Activated CD8-positive, alpha-beta memory T cell treated with anti-CD3 and anti-CD28 coated beads for 36 hours (primary cell): Measurements from ENCODE around the gene STYK1. TPM values are rescaled to one million over a fixed set of nuclear protein-coding genes. Genes with fewer than 3 reads are reported as not detected.

Experiments
- CTCF ChIA-PET: fragments of 350-600 bp; sonication (Branson Sonifier 250); formaldehyde crosslinking; loops from one replicate; lab custom pipeline; 2021; ENCODE audit warnings: antibody characterized with exemption; lab: Charles Lee
- POLR2A ChIA-PET: fragments of 350-600 bp; sonication (Branson Sonifier 250); formaldehyde crosslinking; loops from one replicate; lab custom pipeline; 2021; ENCODE audit warnings: antibody characterized with exemption; lab: Charles Lee
- total RNA-seq, 2 experiments: library from RNA; stranded (reverse); gene quantifications; one replicate each; pipeline ENCODE4 v1.2.3, GENCODE V29; 2021

STYK1 gene
- 1 to 10 TPM; 1.0 to 1.2 TPM for total RNA-seq

- ChIA-PET CTCF (interaction anchor here (0.7 to 1.2 kb wide), 5 partner anchors 8 to 499 kb away, joined by 3 to 4 read pairs (median 3); no protein-coding TSS in a partner anchor), POLR2A (no interaction called here)
These were observed at the start of gene STYK1 for GRCh38 chr12:10673659-10674384. TSS of gene STYK1 (minus strand) at chr12:10674052. CDS start at chr12:10634618, 39,434 bp downstream.

DNA sequence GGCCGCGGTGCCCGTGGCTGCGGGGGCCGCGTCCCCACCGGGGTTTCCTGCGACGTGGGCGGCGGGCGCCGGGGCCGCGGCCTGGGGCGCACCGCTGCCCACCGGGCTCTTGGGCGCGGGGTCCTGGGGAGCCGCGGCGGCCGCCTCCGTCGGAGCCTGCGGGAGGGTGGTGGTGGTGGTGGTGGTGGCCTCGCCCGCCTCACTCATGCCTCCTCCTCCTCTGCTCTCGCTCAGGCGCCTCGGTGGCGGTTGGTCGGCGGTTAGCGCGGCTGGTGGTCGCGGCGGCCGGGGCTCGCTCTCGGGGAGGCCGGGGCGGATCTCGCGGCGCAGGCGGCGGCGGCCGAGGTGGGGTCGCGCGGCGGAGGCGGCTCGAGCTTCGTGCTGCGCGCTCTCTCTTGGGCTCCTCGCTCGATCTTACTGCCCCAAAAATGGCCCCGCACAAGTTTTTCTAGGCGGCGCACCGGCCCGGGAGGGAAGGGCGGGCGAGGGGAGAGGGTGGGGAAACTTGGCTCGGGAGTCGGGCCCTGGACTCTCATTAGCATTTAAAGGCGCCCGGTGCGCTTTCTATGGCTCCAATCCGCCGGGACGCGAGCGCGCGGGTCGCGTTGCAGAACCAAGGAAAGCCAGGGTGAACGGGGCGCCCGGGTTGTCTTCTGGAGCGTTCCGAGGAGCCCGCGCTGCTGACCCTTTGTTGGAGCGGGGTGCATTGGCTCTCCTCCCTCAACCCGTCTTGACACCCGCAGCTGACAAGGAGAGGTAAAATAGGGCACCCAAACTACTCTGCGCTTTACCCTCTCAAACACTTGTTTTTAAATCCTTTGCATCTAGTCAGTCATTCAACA lies 49.3 kb upstream of the STYK1 start, which contains the start of gene YBX3:
TSS of gene YBX3 (minus strand) at position 419 of the 842 bp plus-strand sequence. CDS start at position 207, 212 bp downstream.
- ChIA-PET POLR2A (interaction anchor here (0.7 kb wide), 1 partner anchor 110 kb away, joined by 3 read pairs; the partner anchor contains the start of gene MAGOHB), CTCF (no interaction called here)

DNA sequence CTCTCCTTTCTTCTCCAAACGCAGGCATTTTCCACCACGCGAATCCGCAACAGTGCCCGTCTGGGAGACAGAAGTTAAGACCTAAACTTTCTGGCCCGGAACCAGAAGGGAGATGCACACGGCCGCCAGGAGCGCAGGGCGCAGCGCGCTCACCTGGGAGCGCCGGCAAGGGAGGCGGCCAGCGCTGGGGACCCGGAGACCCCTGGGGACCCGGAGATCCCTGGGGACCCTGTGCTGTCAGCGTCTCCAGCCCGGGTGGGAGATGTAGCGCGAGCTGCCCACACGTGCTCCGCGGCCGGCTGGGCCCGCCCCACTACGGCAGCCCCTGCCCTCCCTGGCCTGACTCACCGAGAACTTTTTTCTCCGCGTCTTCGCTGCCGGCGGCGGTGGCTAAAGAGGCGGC lies 48.7 kb upstream of the STYK1 start:
- ChIA-PET CTCF (no interaction called here), POLR2A (no interaction called here)

- POLR2A ChIA-PET: interaction anchor here (0.9 kb wide), 1 partner anchor 21 kb away, joined by 3 read pairs; no protein-coding TSS in a partner anchor
- CTCF ChIA-PET: no interaction called here
These were observed 48.0 kb upstream of the STYK1 start for GRCh38 chr12:10721651-10722501.

DNA sequence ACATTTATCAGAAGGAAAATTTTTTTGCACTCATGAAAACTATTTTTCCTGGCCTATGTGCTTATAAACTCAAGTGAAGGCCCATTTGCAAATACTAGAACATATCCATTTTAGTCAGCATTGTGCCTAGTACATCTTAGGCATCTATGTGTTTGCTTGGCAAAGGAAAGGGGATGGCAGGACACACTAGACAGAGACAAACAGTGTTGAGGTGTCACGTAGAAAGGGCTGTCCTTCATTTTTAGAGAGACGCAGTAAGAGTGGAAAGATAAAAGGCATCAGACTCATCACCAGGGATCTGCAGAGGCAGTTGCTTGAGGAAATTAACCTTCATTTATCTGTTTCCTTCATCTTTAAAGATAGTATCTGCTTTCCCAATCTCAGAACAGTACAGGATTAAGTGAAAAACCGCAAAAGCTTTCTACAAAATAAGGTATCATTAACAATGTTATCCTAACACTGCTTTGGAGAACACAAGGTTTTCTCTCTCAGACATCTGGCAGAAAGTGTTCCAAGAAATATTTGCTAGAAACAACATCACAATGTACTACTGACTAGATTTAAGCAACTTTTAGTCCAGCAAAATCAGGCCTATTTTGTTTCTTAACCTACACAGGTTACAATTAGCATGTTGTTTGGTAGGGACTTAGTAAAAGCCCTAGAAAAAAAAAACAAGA lies 47.3 kb upstream of the STYK1 start:
- ChIA-PET POLR2A (interaction anchor here (0.9 kb wide), 1 partner anchor 21 kb away, joined by 3 read pairs; no protein-coding TSS in a partner anchor), CTCF (no interaction called here)

GRCh38 chr12:10719482-10719881 lies 45.6 kb upstream of the STYK1 start:
- ChIA-PET POLR2A (interaction anchor here (0.6 kb wide), 1 partner anchor 157 kb away, joined by 3 read pairs; no protein-coding TSS in a partner anchor), CTCF (interaction anchor here (1.1 to 1.4 kb wide), 2 partner anchors 11 to 31 kb away, joined by 3 to 4 read pairs; no protein-coding TSS in a partner anchor)

- ChIA-PET CTCF (interaction anchor here (1.4 kb wide), 1 partner anchor 32 kb away, joined by 4 read pairs; no protein-coding TSS in a partner anchor), POLR2A (no interaction called here)
These were observed 44.5 kb upstream of the STYK1 start for GRCh38 chr12:10718279-10718821.

DNA sequence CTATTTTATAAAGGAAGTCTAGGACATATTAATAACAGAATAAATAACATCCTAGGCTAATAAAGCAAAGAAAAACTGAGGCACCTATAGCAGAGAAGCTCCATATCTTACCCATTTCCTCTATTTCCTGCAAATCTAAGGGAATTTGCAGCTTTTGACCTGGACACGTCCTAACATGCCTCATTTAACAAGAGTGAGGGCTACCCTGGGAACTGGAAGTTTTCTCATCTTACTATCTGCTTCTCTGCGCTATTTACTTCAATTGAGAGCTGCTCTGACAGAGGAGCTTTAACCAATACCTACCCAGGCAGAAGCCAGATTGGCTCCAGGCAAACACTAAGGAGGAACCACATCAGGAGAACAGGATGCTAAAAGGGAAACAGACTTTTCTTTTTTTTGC lies 43.6 kb upstream of the STYK1 start:
- CTCF ChIA-PET: interaction anchor here (1.4 kb wide), 1 partner anchor 33 kb away, joined by 4 read pairs; no protein-coding TSS in a partner anchor

DNA sequence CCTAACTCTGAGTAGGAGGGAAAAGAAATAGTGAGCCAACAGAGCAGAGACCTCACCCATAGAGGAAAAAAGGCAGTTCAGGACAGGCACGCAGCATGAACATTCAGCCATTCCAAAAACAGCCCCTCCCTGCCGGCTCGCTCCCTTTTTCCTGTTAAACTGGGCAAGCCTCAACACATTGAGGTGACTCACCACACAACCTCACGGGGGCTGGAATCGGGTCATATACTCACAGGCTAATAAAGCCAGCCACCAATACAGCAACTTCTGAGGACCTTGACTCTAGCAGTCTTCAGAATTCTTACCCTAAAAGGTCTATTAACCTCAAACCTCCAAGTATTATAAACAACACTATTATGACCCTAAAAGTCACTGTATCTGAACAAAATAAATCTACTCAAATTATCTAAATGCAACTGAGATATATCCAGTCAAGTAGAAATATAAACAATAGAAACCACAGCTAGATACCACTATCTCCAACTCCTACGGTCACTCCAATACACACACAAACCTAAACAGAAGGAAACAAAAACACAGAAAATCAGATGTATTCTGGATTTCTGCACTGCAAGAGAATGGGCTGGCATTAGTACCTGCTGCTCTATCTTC lies 43.0 kb upstream of the STYK1 start:
- POLR2A ChIA-PET: no interaction called here

More for the DNA sequence above, 43.6 kb upstream of the STYK1 start:
- POLR2A ChIA-PET: no interaction called here

DNA sequence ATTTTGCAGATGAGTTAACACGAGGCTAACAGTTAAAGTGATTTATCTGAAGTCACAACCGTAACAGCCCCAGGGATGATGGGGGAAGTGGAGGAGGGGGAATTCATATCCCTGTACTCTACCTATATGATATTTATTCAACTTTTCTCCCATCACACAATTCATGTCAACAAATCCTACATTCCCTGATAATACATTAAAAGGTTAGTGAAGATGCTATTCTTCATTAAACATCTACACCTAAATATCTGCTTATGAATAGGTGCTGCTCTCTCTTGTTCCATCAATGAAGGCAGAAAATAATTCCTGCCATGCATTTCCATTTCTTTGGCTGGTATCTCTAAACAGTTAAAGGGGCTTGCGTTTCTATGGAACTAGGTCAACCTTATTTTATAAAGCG lies 42.4 kb upstream of the STYK1 start:
- ChIA-PET CTCF (no interaction called here), POLR2A (no interaction called here)

More for the DNA sequence above, 43.0 kb upstream of the STYK1 start:
- CTCF ChIA-PET: no interaction called here

- CTCF ChIA-PET: no interaction called here
These were observed 41.6 kb upstream of the STYK1 start for GRCh38 chr12:10715491-10715890.

GRCh38 chr12:10709808-10710207 lies 36.0 kb upstream of the STYK1 start:
- ChIA-PET CTCF (no interaction called here), POLR2A (no interaction called here)

More at GRCh38 chr12:10715491-10715890, 41.6 kb upstream of the STYK1 start:
- POLR2A ChIA-PET: interaction anchor here (0.7 kb wide), 1 partner anchor 16 kb away, joined by 3 read pairs; no protein-coding TSS in a partner anchor

GRCh38 chr12:10708862-10709261 lies 35.0 kb upstream of the STYK1 start:
- ChIA-PET POLR2A (no interaction called here), CTCF (no interaction called here)

- CTCF ChIA-PET: interaction anchor here (1.4 kb wide), 1 partner anchor 9 kb away, joined by 3 read pairs; no protein-coding TSS in a partner anchor
- POLR2A ChIA-PET: no interaction called here
These were observed 31.8 kb upstream of the STYK1 start for GRCh38 chr12:10705655-10706054.

DNA sequence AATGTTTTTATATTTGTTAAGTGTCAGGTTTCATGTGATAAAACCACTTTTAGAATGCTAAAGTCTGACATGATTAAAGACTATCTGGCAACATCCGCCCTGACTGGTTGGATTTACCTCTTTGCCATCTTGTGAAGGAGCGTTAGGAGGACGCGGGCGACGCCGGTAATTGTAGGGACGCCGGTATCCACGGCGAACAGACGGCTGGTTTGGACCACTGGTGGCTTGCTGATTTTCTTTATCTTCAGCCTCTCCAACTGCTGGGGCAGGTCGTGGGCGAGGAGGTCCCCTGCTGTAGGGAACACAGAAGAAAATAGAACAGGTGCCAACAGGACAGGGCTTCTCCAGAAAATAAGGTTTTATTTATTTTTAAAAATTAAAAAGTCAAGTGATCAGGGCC lies 28.0 kb upstream of the STYK1 start:
- POLR2A ChIA-PET: no interaction called here

GRCh38 chr12:10701131-10701681 lies 27.4 kb upstream of the STYK1 start:
- ChIA-PET CTCF (interaction anchor here (0.6 to 0.8 kb wide), 2 partner anchors 29 to 381 kb away, joined by 3 read pairs; no protein-coding TSS in a partner anchor), POLR2A (interaction anchor here (0.6 to 1.1 kb wide), 2 partner anchors 21 to 1565 kb away, joined by 3 to 5 read pairs; partner anchors contain the start of gene LRP6)

More for the DNA sequence above, 28.0 kb upstream of the STYK1 start:
- CTCF ChIA-PET: no interaction called here

- CTCF ChIA-PET: interaction anchor here (0.8 kb wide), 1 partner anchor 28 kb away, joined by 3 read pairs; no protein-coding TSS in a partner anchor
- POLR2A ChIA-PET: interaction anchor here (0.6 to 1.1 kb wide), 2 partner anchors 21 to 1566 kb away, joined by 3 to 5 read pairs; partner anchors contain the start of gene LRP6
These were observed 26.7 kb upstream of the STYK1 start for GRCh38 chr12:10700581-10700980.
